NT2/D1 (cell line): Measurements from ENCODE around the gene LHX8.

Experiments used
- SUZ12 ChIP-seq: IDR thresholded peaks from 2 replicates; pipeline ENCODE4 v1.6.1; 2011; ENCODE audit not compliant: insufficient read length, insufficient read depth; ENCODE audit errors: extremely low read depth
- YY1 ChIP-seq: IDR thresholded peaks from 2 replicates; pipeline ENCODE4 v1.6.1; 2011; ENCODE audit not compliant: insufficient read length, insufficient read depth

DNA sequence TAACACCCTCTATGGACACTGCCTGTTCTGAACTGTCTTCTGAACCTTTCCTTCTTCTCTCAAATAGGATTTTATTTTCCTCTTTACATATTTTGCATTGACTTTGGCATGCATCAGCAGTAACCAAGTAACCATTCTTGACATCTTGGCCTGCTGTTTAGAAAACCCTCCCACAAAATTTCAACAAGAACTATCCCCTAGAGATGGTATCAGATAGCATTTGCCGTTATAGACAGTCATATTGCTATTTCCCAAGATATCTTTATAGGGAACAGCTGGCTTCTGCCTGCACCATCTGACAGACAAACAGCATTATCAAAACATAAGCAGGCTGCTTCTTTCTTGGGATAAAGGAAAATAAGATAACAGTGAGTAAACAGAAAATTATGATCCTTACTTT is 54.7 kb downstream of the LHX8 start:
- TF ChIP-seq SUZ12: no peak
- TF ChIP-seq YY1: no peak
